Measurements from ENCODE around the gene BCL6. TPM values are rescaled to one million over a fixed set of nuclear protein-coding genes. Genes with fewer than 3 reads are reported as not detected.

BCL6 gene
- total and polyA plus RNA-seq, 10 of the 15 experiments (the other 5 are each of a cell fraction or from before 2014, with no cell fraction given), result 0.04 to 0.85 (median 0.15) TPM

- DNase-seq (ENCODE audit: low read depth, low spot score) (no peak), ATAC-seq (no peak), FAIRE-seq (no peak)
- RAD21 ChIA-PET (ENCODE audit: unreplicated experiment), result no interaction called here
- no peak overlapping the region for H3K9ac ChIP-seq (ENCODE audit: control insufficient read depth, insufficient read depth, low read length)
- H3K27me3 ChIP-seq (replicated peaks in 1 of 2; ENCODE audit: control insufficient read depth in 2 of 2, insufficient read depth in 2 of 2, low read length in 1 of 2), result peaks cover 0 to 4% of the 10 kb centered on the region in 2 experiments; a peak in 1 of 4 replicates
- intact Hi-C loops (cut with micrococcal nuclease; ENCODE audit: unreplicated experiment) (no loop called here), in situ Hi-C loops (cut with MboI) (no loop called here)
- no peak overlapping the region for H3K27ac ChIP-seq (ENCODE audit: control insufficient read depth, insufficient read depth)
- no peaks in the 10 kb centered on the region for H3K4me1 ChIP-seq (ENCODE audit: control insufficient read depth, insufficient read depth, low read length)
- H3K9me3 ChIP-seq (replicated peaks; ENCODE audit: control insufficient read depth, insufficient read depth, low read length), result no peaks in the 10 kb centered on the region
- H2AFZ ChIP-seq (ENCODE audit: control insufficient read depth, low read depth, low read length), result no peak overlapping the region
- SMC1A ChIA-PET (ENCODE audit: uncharacterized antibody, unreplicated experiment), result interaction anchor here (1.0 to 1.4 kb wide), 3 partner anchors 14 to 108 kb away, joined by 3 to 5 read pairs (median 4); partner anchors contain the start of gene BCL6
- 20% methylated on average over 2 of the region's 2 CpGs for WGBS (ENCODE audit: insufficient coverage, insufficient replicate concordance, low lambda C conversion rate, missing lambda C conversion rate)
- no peaks in the 10 kb centered on the region for H4K20me1 ChIP-seq (ENCODE audit: control insufficient read depth, insufficient read depth)
- H3K36me3 ChIP-seq (ENCODE audit: control insufficient read depth in 2 of 2, insufficient read depth in 2 of 2, low read length in 1 of 2), result no peaks in the 10 kb centered on the region
- H3K79me2 ChIP-seq (ENCODE audit: control insufficient read depth, insufficient read depth, low read length), result no peaks in the 10 kb centered on the region
- no peak for TF ChIP-seq E2F4 (IDR thresholded peaks at IDR 0.05; ENCODE audit: low read depth, low read length)
- TF ChIP-seq RFX5 (IDR thresholded peaks at IDR 0.05; ENCODE audit: low read depth, low read length), result no peak
- TF ChIP-seq POLR2AphosphoS2 (IDR thresholded peaks at IDR 0.05; ENCODE audit: low read depth, low read length), result no peak
- no peak overlapping the region for H3K4me3 ChIP-seq
- CTCF ChIA-PET, result no interaction called here
- BruUV-seq (replicated peaks), result no TSS peak
- H3K4me2 ChIP-seq (ENCODE audit: control insufficient read depth, insufficient read depth), result no peak overlapping the region
- POLR2A ChIA-PET, result no interaction called here
These were observed 17.5 kb upstream of the BCL6 start for GRCh38 chr3:187762792-187763191.

GRCh38 chr3:187759601-187760000 is 14.3 kb upstream of the BCL6 start:
- ChIA-PET RAD21 (ENCODE audit: unreplicated experiment) (no interaction called here), CTCF (interaction anchor here (0.6 to 1.6 kb wide), 2 partner anchors 9 to 17 kb away, joined by 3 read pairs; no protein-coding TSS in a partner anchor)
- ATAC-seq, result no peak
- TF ChIP-seq RAD21 (IDR thresholded peaks at IDR 0.05; ENCODE audit: insufficient read depth, low read depth, low read length) (no peak), EP300 (IDR thresholded peaks at IDR 0.05; ENCODE audit: borderline replicate concordance in 1 of 2, control insufficient read depth in 1 of 2, low read depth in 2 of 2, low read length in 2 of 2) (no peak), EZH2 (IDR thresholded peaks at IDR 0.05; ENCODE audit: borderline replicate concordance, control insufficient read depth, low read depth, low read length) (no peak), BRCA1 (IDR thresholded peaks at IDR 0.05; ENCODE audit: low read depth, low read length) (no peak), BCLAF1 (IDR thresholded peaks at IDR 0.05) (no peak), SRF (IDR thresholded peaks at IDR 0.05; ENCODE audit: low read depth in 2 of 2, low read length in 2 of 2) (no peak), KDM1A (IDR thresholded peaks at IDR 0.05; ENCODE audit: borderline replicate concordance) (no peak), STAT1 (conservative IDR thresholded peaks at IDR 0.05) (no peak), HDGF (IDR thresholded peaks at IDR 0.05) (no peak)

More at GRCh38 chr3:187759601-187760000, 14.3 kb upstream of the BCL6 start:
- FAIRE-seq (no peak), DNase-seq (ENCODE audit: low read depth, low spot score) (no peak)
- WGBS (ENCODE audit: insufficient coverage, insufficient replicate concordance, low lambda C conversion rate, missing lambda C conversion rate), result 53% methylated on average over 1 of the region's 2 CpGs
- Histone ChIP-seq H3K9ac (ENCODE audit: control insufficient read depth, insufficient read depth, low read length) (no peak overlapping the region), H3K79me2 (ENCODE audit: control insufficient read depth, insufficient read depth, low read length) (no peaks in the 10 kb centered on the region), H3K4me3 (no peak overlapping the region), H3K4me2 (ENCODE audit: control insufficient read depth, insufficient read depth) (no peak overlapping the region), H2AFZ (ENCODE audit: control insufficient read depth, low read depth, low read length) (no peak overlapping the region), H3K27ac (ENCODE audit: control insufficient read depth, insufficient read depth) (no peak overlapping the region), H4K20me1 (ENCODE audit: control insufficient read depth, insufficient read depth) (no peaks in the 10 kb centered on the region), H3K9me3 (replicated peaks; ENCODE audit: control insufficient read depth, insufficient read depth, low read length) (no peaks in the 10 kb centered on the region; the same call in 2 of the 3 replicates), H3K36me3 (ENCODE audit: control insufficient read depth in 2 of 2, insufficient read depth in 2 of 2, low read length in 1 of 2) (no peaks in the 10 kb centered on the region), H3K27me3 (replicated peaks in 1 of 2; ENCODE audit: control insufficient read depth in 2 of 2, insufficient read depth in 2 of 2, low read length in 1 of 2) (peaks cover 0 to 8% of the 10 kb centered on the region in 2 experiments; a peak in 2 of 4 replicates), H3K4me1 (ENCODE audit: control insufficient read depth, insufficient read depth, low read length) (no peaks in the 10 kb centered on the region)
- intact Hi-C loops (cut with micrococcal nuclease; ENCODE audit: unreplicated experiment), result no loop called here
- ChIA-PET POLR2A (interaction anchor here (0.7 kb wide), 1 partner anchor 926 kb away, joined by 4 read pairs; no protein-coding TSS in a partner anchor), SMC1A (ENCODE audit: uncharacterized antibody, unreplicated experiment) (interaction anchor here (0.6 to 1.9 kb wide), 7 partner anchors 8 to 1022 kb away, joined by 3 to 9 read pairs (median 3); no protein-coding TSS in a partner anchor)
- no TSS peak for BruUV-seq (replicated peaks)
- in situ Hi-C loops (cut with MboI), result no loop called here
